ENCODE data around the gene SLC9A7. TPM values are rescaled to one million over a fixed set of nuclear protein-coding genes. Genes with fewer than 3 reads are reported as not detected.

SLC9A7 gene
- total and polyA plus RNA-seq, 2 donors (not counting 3 experiments of a cell fraction or from before 2014, with no cell fraction given): 4.6 to 7.5 TPM

DNA sequence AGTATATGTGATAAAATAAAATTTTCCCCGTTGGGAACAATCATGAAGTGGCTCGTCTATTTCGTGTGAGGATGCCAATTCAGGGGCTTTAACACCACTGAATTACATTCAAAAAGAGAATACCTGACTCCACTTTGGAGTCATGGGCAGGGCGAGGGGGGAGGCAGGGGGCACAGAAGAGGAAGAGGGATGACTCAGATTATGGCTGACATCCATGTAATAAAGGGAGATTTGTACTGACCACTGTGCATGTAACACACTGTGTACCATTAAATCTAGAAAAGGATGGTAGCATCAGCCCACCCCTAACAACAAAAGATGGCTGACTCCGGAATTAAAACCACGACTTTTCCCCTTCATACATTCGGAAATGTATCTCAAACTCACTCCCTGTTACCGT lies 1.3 kb downstream of the SLC9A7 start:
- H2AFZ ChIP-seq (ENCODE audit: low read depth, low read length): peak overlapping the region; percentile 96
- no peaks in the 10 kb centered on the region for H3K9me1 ChIP-seq (replicated peaks; ENCODE audit: control insufficient read depth, extremely low read depth, insufficient read depth, low read length)
- intact Hi-C loops (cut with micrococcal nuclease): loop anchor here (10.0 kb wide), 1 partner anchor 203 kb away; no protein-coding TSS in a partner anchor
- H3K27me3 ChIP-seq (ENCODE audit: control insufficient read depth in 2 of 2, insufficient read depth in 2 of 2, low read length in 2 of 2): no peaks in the 10 kb centered on the region
- peak; percentile 28 for DNase-seq (ENCODE audit: low read depth, low spot score)
- no peak overlapping the region for H3K27ac ChIP-seq (ENCODE audit: insufficient read depth, low read depth, low read length)
- H3K4me2 ChIP-seq (ENCODE audit: insufficient read depth, low read length): peak overlapping the region; percentile 65
- TF ChIP-seq FOS (IDR thresholded peaks at IDR 0.05; ENCODE audit: borderline replicate concordance, insufficient read depth, low read length) (peak; percentile 26), MYC (IDR thresholded peaks at IDR 0.05; ENCODE audit: low read depth, low read length) (no peak), EZH2 (IDR thresholded peaks at IDR 0.05; ENCODE audit: borderline replicate concordance, low read depth, low read length, severe bottlenecking) (no peak)
- TF ChIP-seq, protein P1, sequence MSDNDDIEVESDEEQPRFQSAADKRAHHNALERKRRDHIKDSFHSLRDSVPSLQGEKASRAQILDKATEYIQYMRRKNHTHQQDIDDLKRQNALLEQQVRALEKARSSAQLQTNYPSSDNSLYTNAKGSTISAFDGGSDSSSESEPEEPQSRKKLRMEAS (IDR thresholded peaks at IDR 0.05; ENCODE audit: insufficient read depth, insufficient read length): no peak
- H4K20me1 ChIP-seq (replicated peaks; ENCODE audit: control insufficient read depth, extremely low read depth, insufficient read depth, low read length): no peaks in the 10 kb centered on the region
- dilution Hi-C loops (cut with MboI; ENCODE audit: extremely low pct_ligation_motif_present, low sequenced_read_pairs): no loop called here
- no peaks in the 10 kb centered on the region for H3K36me3 ChIP-seq (ENCODE audit: control insufficient read depth in 2 of 2, extremely low read depth in 1 of 2, insufficient read depth in 2 of 2, low read length in 2 of 2)
- no TSS peak for BruUV-seq (replicated peaks)
- H3K9me3 ChIP-seq (replicated peaks; ENCODE audit: control insufficient read depth, insufficient read depth, low read length): no peaks in the 10 kb centered on the region
- no peak overlapping the region for H3K4me3 ChIP-seq (replicated peaks in 1 of 3; ENCODE audit: insufficient read depth in 1 of 3, low read depth in 1 of 3, low read length in 3 of 3)
- H3K9ac ChIP-seq (replicated peaks; ENCODE audit: extremely low read depth, insufficient read depth, low read length): no peak overlapping the region
- POLR2A ChIA-PET: no interaction called here
- CTCF ChIA-PET: interaction anchor here (1.3 to 4.1 kb wide), 2 partner anchors 39 to 203 kb away, joined by 4 to 70 read pairs; no protein-coding TSS in a partner anchor
- H3K79me2 ChIP-seq (ENCODE audit: control insufficient read depth, insufficient read depth, low read length): peaks cover 2% of the 10 kb centered on the region
- peaks cover 13% of the 10 kb centered on the region for H3K4me1 ChIP-seq (ENCODE audit: control insufficient read depth, extremely low read depth, insufficient read depth, low read length)
- peak; percentile 18 for FAIRE-seq

DNA sequence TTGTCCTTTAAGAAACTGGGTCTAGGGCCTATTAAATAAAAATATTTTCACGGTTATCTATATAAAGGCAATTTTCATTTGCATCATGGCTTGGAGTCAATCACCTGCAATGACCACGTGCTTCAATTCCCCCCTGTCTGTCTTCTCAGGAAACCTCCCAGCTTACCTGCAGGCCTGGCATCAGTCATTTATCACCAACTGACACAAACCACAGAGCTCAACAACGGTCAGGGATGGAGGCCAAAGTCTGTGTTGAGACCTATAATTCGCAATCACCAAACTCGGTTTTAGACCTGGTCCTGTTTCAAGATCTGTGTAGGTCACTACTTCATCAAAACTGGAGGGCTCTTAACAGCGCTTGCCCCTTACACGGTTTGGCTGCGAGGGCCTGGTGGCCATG lies 1.9 kb downstream of the SLC9A7 start:
- H3K27ac ChIP-seq (ENCODE audit: insufficient read depth, low read depth, low read length): no peak overlapping the region
- H3K9me3 ChIP-seq (replicated peaks; ENCODE audit: control insufficient read depth, insufficient read depth, low read length): no peaks in the 10 kb centered on the region
- intact Hi-C loops (cut with micrococcal nuclease): loop anchor here (10.0 kb wide), 1 partner anchor 202 kb away; no protein-coding TSS in a partner anchor
- H3K9ac ChIP-seq (replicated peaks; ENCODE audit: extremely low read depth, insufficient read depth, low read length): no peak overlapping the region
- peaks cover 13% of the 10 kb centered on the region for H3K4me1 ChIP-seq (ENCODE audit: control insufficient read depth, extremely low read depth, insufficient read depth, low read length)
- no peak overlapping the region for H3K4me3 ChIP-seq (replicated peaks in 1 of 3; ENCODE audit: insufficient read depth in 1 of 3, low read depth in 1 of 3, low read length in 3 of 3)
- no peak for TF ChIP-seq EZH2 (IDR thresholded peaks at IDR 0.05; ENCODE audit: borderline replicate concordance, low read depth, low read length, severe bottlenecking)
- TF ChIP-seq, protein P2, sequence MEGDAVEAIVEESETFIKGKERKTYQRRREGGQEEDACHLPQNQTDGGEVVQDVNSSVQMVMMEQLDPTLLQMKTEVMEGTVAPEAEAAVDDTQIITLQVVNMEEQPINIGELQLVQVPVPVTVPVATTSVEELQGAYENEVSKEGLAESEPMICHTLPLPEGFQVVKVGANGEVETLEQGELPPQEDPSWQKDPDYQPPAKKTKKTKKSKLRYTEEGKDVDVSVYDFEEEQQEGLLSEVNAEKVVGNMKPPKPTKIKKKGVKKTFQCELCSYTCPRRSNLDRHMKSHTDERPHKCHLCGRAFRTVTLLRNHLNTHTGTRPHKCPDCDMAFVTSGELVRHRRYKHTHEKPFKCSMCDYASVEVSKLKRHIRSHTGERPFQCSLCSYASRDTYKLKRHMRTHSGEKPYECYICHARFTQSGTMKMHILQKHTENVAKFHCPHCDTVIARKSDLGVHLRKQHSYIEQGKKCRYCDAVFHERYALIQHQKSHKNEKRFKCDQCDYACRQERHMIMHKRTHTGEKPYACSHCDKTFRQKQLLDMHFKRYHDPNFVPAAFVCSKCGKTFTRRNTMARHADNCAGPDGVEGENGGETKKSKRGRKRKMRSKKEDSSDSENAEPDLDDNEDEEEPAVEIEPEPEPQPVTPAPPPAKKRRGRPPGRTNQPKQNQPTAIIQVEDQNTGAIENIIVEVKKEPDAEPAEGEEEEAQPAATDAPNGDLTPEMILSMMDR (IDR thresholded peaks at IDR 0.05; ENCODE audit: extremely low read depth in 1 of 2, insufficient read depth in 1 of 2, low read depth in 1 of 2, low read length in 2 of 2): no peak
- TF ChIP-seq JUN (IDR thresholded peaks at IDR 0.05; ENCODE audit: borderline replicate concordance, insufficient read depth, insufficient read length, low read depth): no peak
- TF ChIP-seq POLR2AphosphoS5 (IDR thresholded peaks at IDR 0.05; ENCODE audit: insufficient read depth, low read depth, low read length): no peak
- no peak for TF ChIP-seq GATA2 (IDR thresholded peaks at IDR 0.05; ENCODE audit: insufficient read depth, insufficient read length, low read depth, low read length)
- TF ChIP-seq, protein P1 (IDR thresholded peaks at IDR 0.05; ENCODE audit: insufficient read depth, insufficient read length): no peak
- no peak for TF ChIP-seq FOS (IDR thresholded peaks at IDR 0.05; ENCODE audit: borderline replicate concordance, insufficient read depth, low read length)
- TF ChIP-seq MYC (IDR thresholded peaks at IDR 0.05; ENCODE audit: low read depth, low read length): no peak
- TF ChIP-seq POLR2A (IDR thresholded peaks at IDR 0.05; ENCODE audit: low read depth, low read length): no peak
- no peaks in the 10 kb centered on the region for H3K36me3 ChIP-seq (ENCODE audit: control insufficient read depth in 2 of 2, extremely low read depth in 1 of 2, insufficient read depth in 2 of 2, low read length in 2 of 2)
- no peaks in the 10 kb centered on the region for H3K27me3 ChIP-seq (ENCODE audit: control insufficient read depth in 2 of 2, insufficient read depth in 2 of 2, low read length in 2 of 2)
- H3K79me2 ChIP-seq (ENCODE audit: control insufficient read depth, insufficient read depth, low read length): peaks cover 2% of the 10 kb centered on the region
- no peaks in the 10 kb centered on the region for H4K20me1 ChIP-seq (replicated peaks; ENCODE audit: control insufficient read depth, extremely low read depth, insufficient read depth, low read length)
- dilution Hi-C loops (cut with MboI; ENCODE audit: extremely low pct_ligation_motif_present, low sequenced_read_pairs): no loop called here
- CTCF ChIA-PET: interaction anchor here (1.3 kb wide), 1 partner anchor 202 kb away, joined by 4 read pairs; no protein-coding TSS in a partner anchor
- H2AFZ ChIP-seq (ENCODE audit: low read depth, low read length): no peak overlapping the region
- H3K9me1 ChIP-seq (replicated peaks; ENCODE audit: control insufficient read depth, extremely low read depth, insufficient read depth, low read length): no peaks in the 10 kb centered on the region
- BruUV-seq (replicated peaks): TSS peak; percentile 20
- H3K4me2 ChIP-seq (ENCODE audit: insufficient read depth, low read length): no peak overlapping the region
- POLR2A ChIA-PET: no interaction called here
- FAIRE-seq: no peak
- no peak for DNase-seq (ENCODE audit: low read depth, low spot score)
